Vagina (tissue), 2 donors: Measurements from ENCODE around the gene CDH9.

Experiments used
- CTCF ChIP-seq, 3 experiments: fragments of 450-650 bp in 2 of 3; fragments of 200-600 bp in 1 of 3; sonication (generic) in 1 of 3; IDR thresholded peaks; one replicate each; pipeline ENCODE4 v1.5.1; 2017 to 2019; ENCODE audit warnings: antibody characterized with exemption in 3 of 3, mild to moderate bottlenecking in 2 of 3, moderate library complexity in 2 of 3
- POLR2A ChIP-seq, 2 donors: fragments of 450-650 bp; IDR thresholded peaks; one replicate each; pipeline ENCODE4 v1.6.1; 2017; ENCODE audit warnings: antibody characterized with exemption in 2 of 2, mild to moderate bottlenecking in 2 of 2, moderate library complexity in 2 of 2

DNA sequence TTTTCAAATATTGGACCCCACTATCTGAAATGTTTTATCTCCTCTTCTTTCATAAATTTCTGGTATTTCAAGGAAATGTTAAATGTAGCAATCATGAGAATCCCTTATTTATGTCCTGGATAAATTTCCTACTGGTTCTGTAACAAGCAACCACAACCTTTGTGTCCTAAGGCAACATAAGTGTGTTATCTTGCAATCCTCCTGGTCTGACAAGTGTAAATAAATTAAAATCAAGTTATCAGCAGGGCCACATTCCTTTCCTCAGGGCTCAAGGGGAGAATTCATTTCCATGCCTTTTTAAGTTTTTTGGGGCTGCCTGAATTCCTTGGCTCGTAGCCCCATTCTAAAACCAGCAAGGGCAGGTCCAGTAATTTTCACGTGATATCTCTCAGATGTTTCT lies 83.2 kb downstream of the CDH9 start:
- TF ChIP-seq CTCF (IDR thresholded peaks at IDR 0.05) (no peak), POLR2A (IDR thresholded peaks at IDR 0.05) (no peak)
